GM12878 (cell line): Measurements from ENCODE around the gene TRANK1. TPM values are rescaled to one million over a fixed set of nuclear protein-coding genes. Genes with fewer than 3 reads are reported as not detected.

ENCODE experiments used
- ATAC-seq: fragments of 200-7000 bp; cut with Tn5 transposase; 3 replicates; pipeline ENCODE4 v1.9.1; 2020; ENCODE audit warnings: mild to moderate bottlenecking, moderate library complexity
- BruUV-seq: library from RNA; stranded (reverse); fragments of 400-500 nt; replicated peaks from 2 replicates; lab custom pipeline; 2021; lab: Mats Ljungman, UMichigan
- CTCF ChIA-PET: fragments of 300-600 bp; sonication (Branson Sonifier 250); formaldehyde crosslinking; extraction: SDS; loops from one replicate; lab custom pipeline; 2021; ENCODE audit warnings: inconsistent platforms; lab: Yijun Ruan, JAX
- POLR2A ChIA-PET: fragments of 350-600 bp; formaldehyde crosslinking; extraction: SDS; loops from one replicate; lab custom pipeline; 2021; ENCODE audit warnings: inconsistent platforms; lab: Charles Lee
- RAD21 ChIA-PET: fragments of 300-600 bp; sonication (Branson Sonifier 250); formaldehyde crosslinking; loops from one replicate; lab custom pipeline; 2023; ENCODE audit warnings: antibody characterized with exemption; ENCODE audit not compliant: unreplicated experiment; lab: Charles Lee
- SMC1A ChIA-PET: fragments of 300-600 bp; sonication (Branson Sonifier 250); formaldehyde crosslinking; loops from one replicate; lab custom pipeline; 2023; ENCODE audit not compliant: unreplicated experiment, uncharacterized antibody; lab: Charles Lee
- DNase-seq: peaks from one replicate; pipeline ENCODE4 v3.0.0-alpha.2; 2011; ENCODE audit warnings: low read depth, low spot score
- FAIRE-seq: peaks from 3 replicates; lab custom pipeline; 2011; peaks lifted over from hg19 to GRCh38; lab: Jason Lieb, UNC
- H2AFZ ChIP-seq: 2 replicates; pipeline ENCODE4 v1.6.0; 2011; ENCODE audit warnings: low read depth, low read length, control low read depth; ENCODE audit not compliant: control insufficient read depth
- H3K27ac ChIP-seq: 2 replicates; pipeline ENCODE4 v1.5.1; 2011; ENCODE audit warnings: control low read depth; ENCODE audit not compliant: control insufficient read depth, insufficient read depth
- H3K27me3 ChIP-seq, 2 experiments: replicated peaks in 1 of 2; 2 replicates each; pipeline versions ENCODE4 v1.6.0 to v1.6.1; 2011; ENCODE audit warnings: low read length in 1 of 2; ENCODE audit not compliant: control insufficient read depth in 2 of 2, insufficient read depth in 2 of 2
- H3K36me3 ChIP-seq, 2 experiments: 2 replicates each; pipeline ENCODE4 v1.5.1; 2011; ENCODE audit warnings: low read length in 1 of 2; ENCODE audit not compliant: control insufficient read depth in 2 of 2, insufficient read depth in 2 of 2
- H3K4me1 ChIP-seq: 2 replicates; pipeline ENCODE4 v1.6.1; 2011; ENCODE audit warnings: mild to moderate bottlenecking, low read length, moderate library complexity, mixed read lengths; ENCODE audit not compliant: control insufficient read depth, insufficient read depth
- H3K4me2 ChIP-seq: 2 replicates; pipeline ENCODE4 v1.6.0; 2011; ENCODE audit warnings: control low read depth; ENCODE audit not compliant: control insufficient read depth, insufficient read depth
- H3K4me3 ChIP-seq: fragments of 200-600 bp; sonication (generic); 2 replicates; pipeline ENCODE4 v1.5.1; 2016
- H3K79me2 ChIP-seq: 2 replicates; pipeline ENCODE4 v1.6.0; 2011; ENCODE audit warnings: low read length; ENCODE audit not compliant: control insufficient read depth, insufficient read depth
- H3K9ac ChIP-seq: 2 replicates; pipeline ENCODE4 v1.8.0; 2011; ENCODE audit warnings: low read length, control low read depth, mixed read lengths; ENCODE audit not compliant: control insufficient read depth, insufficient read depth
- H3K9me3 ChIP-seq: replicated peaks from 3 replicates; pipeline ENCODE4 v1.5.1; 2011; ENCODE audit warnings: mild to moderate bottlenecking, low read length; ENCODE audit not compliant: control insufficient read depth, insufficient read depth
- H4K20me1 ChIP-seq: 2 replicates; pipeline ENCODE4 v1.6.0; 2011; ENCODE audit not compliant: control insufficient read depth, insufficient read depth
- CBFB ChIP-seq: IDR thresholded peaks from 2 replicates; pipeline ENCODE4 v1.6.1; 2016; ENCODE audit warnings: antibody characterized with exemption, low read depth
- EGR1 ChIP-seq, 2 experiments: IDR thresholded peaks; 1 replicate in 1 of 2; 2 replicates in 1 of 2; pipeline ENCODE4 v1.6.1; 2011 to 2012; ENCODE audit warnings: low read depth in 2 of 2, low read length in 2 of 2, borderline replicate concordance in 1 of 2, mild to moderate bottlenecking in 1 of 2, moderate library complexity in 1 of 2
- EZH2 ChIP-seq: IDR thresholded peaks from 2 replicates; pipeline ENCODE4 v1.6.1; 2012; ENCODE audit warnings: low read depth, mild to moderate bottlenecking, control low read depth, inconsistent platforms, low read length, borderline replicate concordance; ENCODE audit not compliant: control insufficient read depth
- FOXM1 ChIP-seq: IDR thresholded peaks from 2 replicates; pipeline ENCODE4 v1.6.1; 2012; ENCODE audit warnings: low read depth, mild to moderate bottlenecking, inconsistent platforms, low read length, moderate library complexity
- HSF1 ChIP-seq: fragments of 150-350 bp; IDR thresholded peaks from 2 replicates; pipeline ENCODE4 v1.6.1; 2014; ENCODE audit warnings: mild to moderate bottlenecking, low read depth, low read length
- PAX5 ChIP-seq: IDR thresholded peaks from 2 replicates; pipeline ENCODE4 v1.6.1; 2011; ENCODE audit warnings: low read depth, low read length, borderline replicate concordance
- RBBP5 ChIP-seq: fragments of 200-600 bp; sonication (generic); conservative IDR thresholded peaks from 2 replicates; pipeline ENCODE4 v1.6.1; 2016
- RELA ChIP-seq: fragments of 450-650 bp; IDR thresholded peaks from 2 replicates; pipeline ENCODE4 v1.8.0; 2014; ENCODE audit warnings: borderline replicate concordance; ENCODE audit not compliant: partially characterized antibody
- RUNX3 ChIP-seq: IDR thresholded peaks from 2 replicates; pipeline ENCODE4 v1.6.1; 2012; ENCODE audit warnings: low read length, inconsistent platforms
- SKIL ChIP-seq: fragments of 450-650 bp; IDR thresholded peaks from 2 replicates; pipeline ENCODE4 v1.6.1; 2017; ENCODE audit warnings: mild to moderate bottlenecking, low read depth, inconsistent platforms; ENCODE audit not compliant: poor library complexity, severe bottlenecking
- SMAD1 ChIP-seq: fragments of 450-650 bp; IDR thresholded peaks from 2 replicates; pipeline ENCODE4 v1.6.1; 2018; ENCODE audit warnings: mild to moderate bottlenecking, low read depth; ENCODE audit not compliant: partially characterized antibody
- SPI1 ChIP-seq: IDR thresholded peaks from 2 replicates; pipeline ENCODE4 v1.6.1; 2011; ENCODE audit warnings: low read depth, mild to moderate bottlenecking, low read length, moderate library complexity, borderline replicate concordance; ENCODE audit not compliant: insufficient read depth
- SREBF2 ChIP-seq: IDR thresholded peaks from 2 replicates; pipeline ENCODE4 v1.6.1; 2012; ENCODE audit warnings: mild to moderate bottlenecking, low read length
- WGBS: methylation state at CpG from one replicate; pipeline ENCODE4 v1.1.6; 2016; ENCODE audit warnings: low lambda C conversion rate; ENCODE audit not compliant: insufficient replicate concordance, insufficient coverage; ENCODE audit errors: missing lambda C conversion rate; 5-methylcytosine and 5-hydroxymethylcytosine counted together
- in situ Hi-C: fragments of 300-500 bp; cut with MboI; formaldehyde crosslinking; loops from 9 replicates; pipeline ENCODE4 v1.14.3; 2018; ENCODE audit warnings: mixed read lengths
- intact Hi-C: fragments of 100-400 bp; cut with micrococcal nuclease; formaldehyde crosslinking; loops from one replicate; pipeline ENCODE4 v1.14.2; 2022; ENCODE audit not compliant: unreplicated experiment
- polyA plus RNA-seq, 11 experiments: library from polyadenylated mRNA; depleted of rRNA in 4 of 11; unstranded in 6 of 11; stranded (reverse) in 5 of 11; fragments of >200 nt; fragmentation: Nextera tagmentation in 4 of 11; fragmentation: Illumina TruSeq in 1 of 11; extraction: Ambion mirVana in 4 of 11; extraction: Trizol in 1 of 11; gene quantifications; 1 replicate in 1 of 11; 2 replicates in 10 of 11; pipeline versions ENCODE4 v1.2.1 to v1.2.3, GENCODE V29; 2011 to 2016; ENCODE audit warnings: inconsistent platforms in 2 of 11, missing spikeins in 2 of 11, low read depth in 1 of 11
- total RNA-seq, 4 experiments: library from RNA; depleted of rRNA in 3 of 4; stranded (reverse); fragments of >200 nt in 3 of 4; fragmentation: Illumina TruSeq in 1 of 4; extraction: Trizol in 1 of 4; gene quantifications; 2 replicates each; pipeline versions ENCODE4 v1.2.1 to v1.2.3, GENCODE V29; 2013 to 2021
- TF ChIP-seq, protein P1 (sequence below): fragments of 450-650 bp; IDR thresholded peaks from 2 replicates; pipeline ENCODE4 v1.6.1; 2018; ENCODE audit warnings: mild to moderate bottlenecking, low read depth, moderate library complexity; ENCODE audit not compliant: partially characterized antibody

The TRANK1 gene
- total and polyA plus RNA-seq, 10 of the 15 experiments (the other 5 are each of a cell fraction or from before 2014, with no cell fraction given), result 0.46 to 8.8 (median 1.1) TPM

DNA sequence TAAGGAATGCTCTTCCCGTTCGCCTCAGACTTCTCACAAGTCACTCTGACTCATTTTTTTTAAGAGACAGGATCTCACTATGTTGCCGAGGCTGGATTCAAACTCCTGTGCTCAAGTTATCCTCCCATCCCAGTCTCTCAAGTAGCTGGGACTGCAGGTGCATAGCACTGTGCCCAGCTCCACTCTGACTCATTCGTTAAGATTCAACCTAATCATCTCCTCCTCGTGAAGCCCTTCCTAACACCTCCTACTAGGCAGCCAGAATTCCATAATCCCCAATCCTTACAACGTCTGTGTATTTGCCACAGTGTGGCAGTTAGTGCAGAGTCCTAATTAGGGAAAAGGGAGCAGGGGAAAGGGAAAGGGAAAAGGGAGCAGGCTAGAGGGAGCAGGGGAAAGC lies 154.1 kb downstream of the TRANK1 start:
- Histone ChIP-seq H4K20me1 (no peaks in the 10 kb centered on the region), H3K27me3 (peaks cover 0 to 2% of the 10 kb centered on the region in 2 experiments; a peak in 1 of 4 replicates), H3K36me3 (no peaks in the 10 kb centered on the region)
- no peak for DNase-seq
- intact Hi-C loops, result loop anchor here (10.0 kb wide), 1 partner anchor 424 kb away; no protein-coding TSS in a partner anchor
- TF ChIP-seq RELA, result no peak
- TF ChIP-seq HSF1, result no peak
- no peak for TF ChIP-seq EZH2
- TF ChIP-seq SREBF2, result no peak
- TF ChIP-seq PAX5, result no peak
- TF ChIP-seq FOXM1, result no peak
- no peak for TF ChIP-seq EGR1 (IDR thresholded peaks at IDR 0.05; ENCODE audit: borderline replicate concordance in 1 of 2, low read depth in 2 of 2, low read length in 2 of 2)
- TF ChIP-seq CBFB, result no peak
- no peak for TF ChIP-seq RUNX3
- TF ChIP-seq SKIL, result no peak
- TF ChIP-seq, protein P1, sequence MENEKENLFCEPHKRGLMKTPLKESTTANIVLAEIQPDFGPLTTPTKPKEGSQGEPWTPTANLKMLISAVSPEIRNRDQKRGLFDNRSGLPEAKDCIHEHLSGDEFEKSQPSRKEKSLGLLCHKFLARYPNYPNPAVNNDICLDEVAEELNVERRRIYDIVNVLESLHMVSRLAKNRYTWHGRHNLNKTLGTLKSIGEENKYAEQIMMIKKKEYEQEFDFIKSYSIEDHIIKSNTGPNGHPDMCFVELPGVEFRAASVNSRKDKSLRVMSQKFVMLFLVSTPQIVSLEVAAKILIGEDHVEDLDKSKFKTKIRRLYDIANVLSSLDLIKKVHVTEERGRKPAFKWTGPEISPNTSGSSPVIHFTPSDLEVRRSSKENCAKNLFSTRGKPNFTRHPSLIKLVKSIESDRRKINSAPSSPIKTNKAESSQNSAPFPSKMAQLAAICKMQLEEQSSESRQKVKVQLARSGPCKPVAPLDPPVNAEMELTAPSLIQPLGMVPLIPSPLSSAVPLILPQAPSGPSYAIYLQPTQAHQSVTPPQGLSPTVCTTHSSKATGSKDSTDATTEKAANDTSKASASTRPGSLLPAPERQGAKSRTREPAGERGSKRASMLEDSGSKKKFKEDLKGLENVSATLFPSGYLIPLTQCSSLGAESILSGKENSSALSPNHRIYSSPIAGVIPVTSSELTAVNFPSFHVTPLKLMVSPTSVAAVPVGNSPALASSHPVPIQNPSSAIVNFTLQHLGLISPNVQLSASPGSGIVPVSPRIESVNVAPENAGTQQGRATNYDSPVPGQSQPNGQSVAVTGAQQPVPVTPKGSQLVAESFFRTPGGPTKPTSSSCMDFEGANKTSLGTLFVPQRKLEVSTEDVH, result no peak
- no peak for TF ChIP-seq RBBP5
- no peak for TF ChIP-seq SMAD1
- no peak for TF ChIP-seq SPI1
- TF ChIP-seq, all 136 proteins: peak for 0
- no peak overlapping the region for H3K4me2 ChIP-seq
- no peaks in the 10 kb centered on the region for H3K79me2 ChIP-seq
- no peaks in the 10 kb centered on the region for H3K4me1 ChIP-seq
- ChIA-PET RAD21 (no interaction called here), POLR2A (no interaction called here), SMC1A (no interaction called here), CTCF (interaction anchor here (0.6 to 2.6 kb wide), 2 partner anchors 167 to 428 kb away, joined by 3 to 25 read pairs; no protein-coding TSS in a partner anchor)
- in situ Hi-C loops, result no loop called here
- no peaks in the 10 kb centered on the region for H3K9me3 ChIP-seq
- H3K4me3 ChIP-seq, result no peak overlapping the region
- no TSS peak for BruUV-seq
- no peak overlapping the region for H3K9ac ChIP-seq
- WGBS, result 8% methylated on average over 6 of the region's 6 CpGs
- H3K27ac ChIP-seq, result no peak overlapping the region
- ATAC-seq, result no peak
- no peak for FAIRE-seq
- H2AFZ ChIP-seq, result no peak overlapping the region
